Renal cortical epithelial cell (primary cell): ENCODE measurements around the gene ZSCAN20. TPM values are rescaled to one million over a fixed set of nuclear protein-coding genes. Genes with fewer than 3 reads are reported as not detected.

Experiments used
- DNase-seq: peaks from one replicate; pipeline ENCODE4 v3.0.0-alpha.2; 2011; ENCODE audit warnings: low read depth
- total RNA-seq: library from RNA; depleted of rRNA; stranded (reverse); fragments of >200 nt; gene quantifications from 2 replicates; pipeline ENCODE4 v1.2.3, GENCODE V29; 2014

ZSCAN20 gene
- total RNA-seq, 1 donor from 2014 or later: 15.9 TPM

DNA sequence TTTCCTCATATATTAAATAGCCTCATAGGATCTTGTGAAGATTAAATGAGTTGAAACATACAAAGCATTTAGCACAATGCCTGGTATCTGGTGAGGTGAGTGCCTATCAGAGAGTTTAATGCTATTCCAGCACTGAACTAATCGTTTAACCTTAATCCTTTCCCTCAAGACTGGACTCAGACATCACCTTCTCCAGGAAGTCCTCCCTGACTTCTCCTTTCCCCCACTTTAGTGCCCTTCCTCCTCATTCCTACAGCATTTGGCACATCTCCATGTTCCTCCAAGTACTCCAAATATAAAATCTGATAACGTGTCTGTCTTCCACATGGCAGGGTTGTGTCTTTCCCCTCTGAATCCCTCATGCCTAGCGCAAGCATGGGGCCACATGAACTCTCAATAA, 59.8 kb downstream of the ZSCAN20 start:
- no peak for DNase-seq

DNA sequence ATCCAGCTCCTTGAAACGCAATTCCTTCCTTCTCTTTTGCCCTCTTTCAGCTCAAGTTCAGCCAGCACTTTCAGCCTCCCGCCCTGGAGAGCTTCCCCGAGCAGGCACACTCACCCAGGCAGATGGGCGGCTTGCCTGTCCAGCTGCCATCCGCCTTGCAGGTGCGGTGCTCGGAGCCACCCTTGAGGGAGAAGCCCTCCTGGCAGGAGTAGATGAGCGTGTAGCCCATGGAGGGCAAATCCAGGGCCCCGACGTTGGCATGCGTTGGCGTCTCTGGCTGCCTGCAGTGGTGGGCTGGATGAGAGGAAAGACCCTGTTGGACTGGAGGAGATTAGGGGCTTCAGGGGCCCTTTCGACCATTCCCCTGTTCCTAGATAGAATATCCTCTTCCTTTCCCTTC, 60.5 kb downstream of the ZSCAN20 start:
- DNase-seq: no peak

DNA sequence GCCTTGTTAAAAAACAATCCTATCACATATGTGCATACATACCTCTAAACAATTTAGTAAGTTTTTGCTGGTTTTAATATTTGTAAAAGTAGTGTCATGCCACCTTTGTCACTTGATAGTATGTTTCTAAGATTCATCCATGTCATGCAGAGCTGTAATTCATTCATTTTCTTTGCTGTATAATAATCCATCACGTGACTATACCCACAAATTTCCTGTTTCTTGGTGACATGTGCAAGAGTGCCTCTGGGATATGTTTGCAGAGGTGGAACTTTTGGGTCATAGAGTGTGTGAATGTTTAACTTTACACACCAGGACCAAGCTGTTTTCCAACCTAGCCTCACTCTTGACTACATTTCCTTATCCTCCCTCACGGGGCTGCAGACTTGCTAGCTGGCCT, 62.9 kb downstream of the ZSCAN20 start:
- no peak for DNase-seq

DNA sequence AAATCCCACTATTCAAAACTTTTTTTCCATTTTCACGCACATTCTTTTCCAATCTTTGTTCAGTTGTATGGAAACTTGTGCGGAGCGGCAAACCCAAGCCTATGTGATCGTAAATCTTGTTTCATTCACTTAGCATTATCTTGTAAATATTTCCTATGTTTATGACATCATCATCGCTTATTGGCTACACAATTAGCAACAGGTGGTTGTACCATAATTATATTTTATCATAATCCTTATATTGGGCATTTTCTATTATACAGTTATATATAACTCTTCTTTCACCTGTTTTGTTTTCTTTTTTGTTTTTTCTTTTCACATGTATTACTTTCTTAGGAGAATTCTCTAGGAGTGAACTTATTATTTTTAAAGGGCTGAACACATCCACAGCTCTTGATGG, 65.4 kb downstream of the ZSCAN20 start:
- DNase-seq: no peak

DNA sequence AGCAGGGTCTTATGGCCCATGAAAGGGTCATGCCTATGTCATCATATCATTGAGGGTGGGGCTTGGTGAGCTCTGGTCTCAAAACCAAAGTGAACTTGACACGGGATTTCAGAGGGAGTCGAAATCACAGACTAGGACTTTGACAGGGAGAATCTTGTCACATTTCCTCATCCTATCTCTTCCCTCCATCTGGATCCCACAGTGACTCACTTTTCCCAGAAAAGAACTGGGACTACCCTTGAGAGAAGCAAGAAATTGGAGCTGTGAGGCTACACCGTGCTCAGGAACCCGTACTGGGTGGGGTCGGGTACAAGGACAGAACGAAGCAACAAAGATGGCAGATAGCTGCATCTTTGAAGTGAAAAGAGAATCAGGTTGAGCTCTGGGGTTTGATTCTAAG, 69.5 kb downstream of the ZSCAN20 start:
- no peak for DNase-seq

Other genes starting within 250 kb of the ZSCAN20 start
- 1.0 and 6.9 TPM in 2 replicates for gene ZNF362, start 216.2 kb upstream of the ZSCAN20 start, total RNA-seq
- not detected in 2 replicates for gene A3GALT2, start 151.5 kb upstream of the ZSCAN20 start, total RNA-seq
- 147 and 187 TPM in 2 replicates for gene PHC2, start 41.5 kb upstream of the ZSCAN20 start, total RNA-seq